Esophagus squamous epithelium (tissue), 4 donors: ENCODE data around the gene FA2H.
"Not testable (repeated sequence)": the region's sequence is repeated elsewhere in the genome, so short reads cannot be mapped to it uniquely, and the experiment has no call there.

Experiments used
- CTCF ChIP-seq, 6 experiments: fragments of 450-650 bp in 4 of 6; fragments of 200-600 bp in 2 of 6; sonication (generic) in 2 of 6; IDR thresholded peaks; one replicate each; pipeline ENCODE4 v1.5.1; 2016 to 2019; ENCODE audit warnings: antibody characterized with exemption in 6 of 6, mild to moderate bottlenecking in 4 of 6, moderate library complexity in 4 of 6
- POLR2A ChIP-seq, 4 donors: fragments of 450-650 bp; IDR thresholded peaks; one replicate each; pipeline ENCODE4 v1.6.1; 2017; ENCODE audit warnings: antibody characterized with exemption in 4 of 4, mild to moderate bottlenecking in 4 of 4, moderate library complexity in 3 of 4

- TF ChIP-seq CTCF, POLR2A (IDR thresholded peaks at IDR 0.05): not testable (repeated sequence)
These were observed 10.4 kb downstream of the FA2H start for GRCh38 chr16:74764184-74764583.
